B cell (primary cell): ENCODE results near the gene CROCC.

Experiments
- EZH2 ChIP-seq: IDR thresholded peaks from 2 replicates; pipeline ENCODE4 v1.6.1; 2012; ENCODE audit warnings: borderline replicate concordance, low read depth, mild to moderate bottlenecking, moderate library complexity, low read length; ENCODE audit not compliant: insufficient read depth, poor library complexity, severe bottlenecking
- TF ChIP-seq, protein P1 (sequence below): fragments of 200-600 bp; IDR thresholded peaks from one replicate; pipeline ENCODE4 v1.8.0; 2022; ENCODE audit warnings: antibody characterized with exemption, mild to moderate bottlenecking

DNA sequence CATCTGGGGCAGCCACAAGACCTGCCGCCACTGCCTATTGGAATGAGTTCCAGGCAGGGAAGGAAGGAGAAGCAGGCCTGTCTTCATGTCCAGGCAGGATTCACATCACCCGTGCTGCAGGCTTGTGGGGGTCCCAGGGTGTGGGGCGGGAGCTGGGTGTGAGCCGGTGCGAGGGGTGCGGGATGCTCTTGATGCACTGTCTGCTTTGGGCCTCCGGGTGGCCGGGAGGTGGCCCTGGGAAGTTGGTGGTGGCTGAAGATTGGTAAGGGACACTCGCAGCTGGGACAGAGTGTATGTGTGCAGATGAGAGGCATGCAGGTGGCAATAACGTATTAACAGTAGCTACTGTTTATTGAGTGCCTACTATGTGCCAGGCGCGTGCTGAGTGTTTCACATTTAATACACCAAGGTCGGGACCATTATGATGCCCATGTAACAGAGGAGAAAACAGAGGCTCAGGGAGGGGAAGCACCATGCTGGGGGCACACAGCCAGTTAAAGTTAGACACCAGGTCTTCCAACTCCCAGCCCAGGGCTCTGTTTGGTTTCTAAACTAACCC lies 3.3 kb downstream of the CROCC start:
- TF ChIP-seq, protein P1, sequence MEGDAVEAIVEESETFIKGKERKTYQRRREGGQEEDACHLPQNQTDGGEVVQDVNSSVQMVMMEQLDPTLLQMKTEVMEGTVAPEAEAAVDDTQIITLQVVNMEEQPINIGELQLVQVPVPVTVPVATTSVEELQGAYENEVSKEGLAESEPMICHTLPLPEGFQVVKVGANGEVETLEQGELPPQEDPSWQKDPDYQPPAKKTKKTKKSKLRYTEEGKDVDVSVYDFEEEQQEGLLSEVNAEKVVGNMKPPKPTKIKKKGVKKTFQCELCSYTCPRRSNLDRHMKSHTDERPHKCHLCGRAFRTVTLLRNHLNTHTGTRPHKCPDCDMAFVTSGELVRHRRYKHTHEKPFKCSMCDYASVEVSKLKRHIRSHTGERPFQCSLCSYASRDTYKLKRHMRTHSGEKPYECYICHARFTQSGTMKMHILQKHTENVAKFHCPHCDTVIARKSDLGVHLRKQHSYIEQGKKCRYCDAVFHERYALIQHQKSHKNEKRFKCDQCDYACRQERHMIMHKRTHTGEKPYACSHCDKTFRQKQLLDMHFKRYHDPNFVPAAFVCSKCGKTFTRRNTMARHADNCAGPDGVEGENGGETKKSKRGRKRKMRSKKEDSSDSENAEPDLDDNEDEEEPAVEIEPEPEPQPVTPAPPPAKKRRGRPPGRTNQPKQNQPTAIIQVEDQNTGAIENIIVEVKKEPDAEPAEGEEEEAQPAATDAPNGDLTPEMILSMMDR = no peak
- TF ChIP-seq EZH2 = no peak
